ENCODE results near the gene ZCCHC18. TPM values are rescaled to one million over a fixed set of nuclear protein-coding genes. Genes with fewer than 3 reads are reported as not detected.
"Not testable (repeated sequence)": the region's sequence is repeated elsewhere in the genome, so short reads cannot be mapped to it uniquely, and the experiment has no call there.

Gene ZCCHC18
- 12.1 TPM for total RNA-seq (ENCODE audit: unreplicated experiment)
- long read RNA-seq, partial matches to known transcripts, result 0 of 4 reads
- long read RNA-seq, other reads (novel, unspliced or antisense), result 1 of 4 reads

- Mint-ChIP-seq H3K27me3 (ENCODE audit: unreplicated experiment) (no peaks in the 10 kb centered on the region), H3K9me3 (ENCODE audit: unreplicated experiment) (peaks cover 2% of the 10 kb centered on the region), H3K36me3 (ENCODE audit: unreplicated experiment) (no peaks in the 10 kb centered on the region), H3K27ac (ENCODE audit: unreplicated experiment) (peak within 1 kb of the TSS; percentile 90), H3K4me1 (ENCODE audit: low read depth, unreplicated experiment) (peaks cover 1% of the 10 kb centered on the region), H3K4me3 (ENCODE audit: unreplicated experiment) (peak within 1 kb of the TSS; percentile 91)
- no peak for TF ChIP-seq CTCF (IDR thresholded peaks at IDR 0.05; ENCODE audit: partially characterized antibody, unreplicated experiment)
- peak; percentile 80 for DNase-seq
These were observed at the start of gene ZCCHC18 for GRCh38 chrX:104112326-104112951. Gene ZCCHC18 (plus strand): TSS chrX:104112523. CDS start chrX:104114112, 1,589 bp downstream.

- not testable (repeated sequence) for H3K4me3 Mint-ChIP-seq (ENCODE audit: unreplicated experiment); DNase-seq; H3K9me3 Mint-ChIP-seq (ENCODE audit: unreplicated experiment); H3K4me1 Mint-ChIP-seq (ENCODE audit: low read depth, unreplicated experiment); H3K27me3 Mint-ChIP-seq (ENCODE audit: unreplicated experiment); H3K27ac Mint-ChIP-seq (ENCODE audit: unreplicated experiment); H3K36me3 Mint-ChIP-seq (ENCODE audit: unreplicated experiment)
These were observed 49.7 kb upstream of the ZCCHC18 start for GRCh38 chrX:104062636-104063035.

- not testable (repeated sequence) for H3K9me3 Mint-ChIP-seq (ENCODE audit: unreplicated experiment); H3K36me3 Mint-ChIP-seq (ENCODE audit: unreplicated experiment); H3K27ac Mint-ChIP-seq (ENCODE audit: unreplicated experiment); H3K4me1 Mint-ChIP-seq (ENCODE audit: low read depth, unreplicated experiment); DNase-seq; H3K27me3 Mint-ChIP-seq (ENCODE audit: unreplicated experiment); H3K4me3 Mint-ChIP-seq (ENCODE audit: unreplicated experiment)
These were observed 36.4 kb upstream of the ZCCHC18 start, which contains the start of gene TMSB15C for GRCh38 chrX:104075778-104076445. Gene TMSB15C (minus strand): TSS chrX:104076236.

GRCh38 chrX:104077854-104078253 is 34.5 kb upstream of the ZCCHC18 start:
- not testable (repeated sequence) for H3K4me1 Mint-ChIP-seq (ENCODE audit: low read depth, unreplicated experiment); H3K9me3 Mint-ChIP-seq (ENCODE audit: unreplicated experiment); DNase-seq; H3K27me3 Mint-ChIP-seq (ENCODE audit: unreplicated experiment); H3K4me3 Mint-ChIP-seq (ENCODE audit: unreplicated experiment); H3K36me3 Mint-ChIP-seq (ENCODE audit: unreplicated experiment); H3K27ac Mint-ChIP-seq (ENCODE audit: unreplicated experiment)

GRCh38 chrX:104084063-104084462 is 28.3 kb upstream of the ZCCHC18 start:
- H3K27me3 Mint-ChIP-seq (ENCODE audit: unreplicated experiment), result no peaks in the 10 kb centered on the region
- H3K4me1 Mint-ChIP-seq (ENCODE audit: low read depth, unreplicated experiment), result no peaks in the 10 kb centered on the region
- DNase-seq, result no peak
- no peak overlapping the region for H3K27ac Mint-ChIP-seq (ENCODE audit: unreplicated experiment)
- H3K4me3 Mint-ChIP-seq (ENCODE audit: unreplicated experiment), result no peak overlapping the region
- no peak for TF ChIP-seq CTCF (IDR thresholded peaks at IDR 0.05; ENCODE audit: partially characterized antibody, unreplicated experiment)
- no peaks in the 10 kb centered on the region for H3K9me3 Mint-ChIP-seq (ENCODE audit: unreplicated experiment)
- no peaks in the 10 kb centered on the region for H3K36me3 Mint-ChIP-seq (ENCODE audit: unreplicated experiment)

- Mint-ChIP-seq H3K27ac (ENCODE audit: unreplicated experiment) (no peak overlapping the region), H3K4me1 (ENCODE audit: low read depth, unreplicated experiment) (no peaks in the 10 kb centered on the region), H3K9me3 (ENCODE audit: unreplicated experiment) (no peaks in the 10 kb centered on the region), H3K4me3 (ENCODE audit: unreplicated experiment) (no peak overlapping the region), H3K36me3 (ENCODE audit: unreplicated experiment) (no peaks in the 10 kb centered on the region), H3K27me3 (ENCODE audit: unreplicated experiment) (no peaks in the 10 kb centered on the region)
- no peak for TF ChIP-seq CTCF (IDR thresholded peaks at IDR 0.05; ENCODE audit: partially characterized antibody, unreplicated experiment)
- no peak for DNase-seq
These were observed 27.6 kb upstream of the ZCCHC18 start for GRCh38 chrX:104084534-104085277.

All from glutamatergic neuron (in vitro differentiated cells).